ENCODE measurements around the gene LRCH3.

Gene LRCH3

DNA sequence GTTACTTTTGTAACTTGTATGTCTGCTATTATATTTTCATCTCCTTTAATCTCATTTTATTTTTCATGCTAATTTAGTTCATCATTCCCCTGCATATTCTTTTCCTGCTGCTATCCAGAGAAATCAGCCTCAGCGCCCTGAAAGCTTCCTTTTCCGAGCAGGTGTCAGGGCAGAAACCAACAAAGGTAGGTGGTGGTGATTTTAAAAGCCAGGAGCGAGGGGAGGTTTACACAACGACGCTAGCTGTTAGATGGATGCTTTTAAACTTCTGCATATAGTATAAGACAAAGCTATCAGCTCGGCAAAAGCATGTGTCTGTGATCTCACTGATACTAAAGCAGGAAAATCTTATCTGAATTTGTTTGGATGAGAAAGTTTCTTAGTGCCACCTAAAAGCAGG lies 75.0 kb downstream of the LRCH3 start:
- Histone ChIP-seq H3K27me3 (no peaks in the 10 kb centered on the region), H3K4me3 (ENCODE audit: low read depth, low read length) (no peak overlapping the region), H3K9me3 (no peaks in the 10 kb centered on the region), H3K36me3 (peaks cover 7% of the 10 kb centered on the region), H3K4me1 (no peaks in the 10 kb centered on the region)
- TF ChIP-seq, protein P1, sequence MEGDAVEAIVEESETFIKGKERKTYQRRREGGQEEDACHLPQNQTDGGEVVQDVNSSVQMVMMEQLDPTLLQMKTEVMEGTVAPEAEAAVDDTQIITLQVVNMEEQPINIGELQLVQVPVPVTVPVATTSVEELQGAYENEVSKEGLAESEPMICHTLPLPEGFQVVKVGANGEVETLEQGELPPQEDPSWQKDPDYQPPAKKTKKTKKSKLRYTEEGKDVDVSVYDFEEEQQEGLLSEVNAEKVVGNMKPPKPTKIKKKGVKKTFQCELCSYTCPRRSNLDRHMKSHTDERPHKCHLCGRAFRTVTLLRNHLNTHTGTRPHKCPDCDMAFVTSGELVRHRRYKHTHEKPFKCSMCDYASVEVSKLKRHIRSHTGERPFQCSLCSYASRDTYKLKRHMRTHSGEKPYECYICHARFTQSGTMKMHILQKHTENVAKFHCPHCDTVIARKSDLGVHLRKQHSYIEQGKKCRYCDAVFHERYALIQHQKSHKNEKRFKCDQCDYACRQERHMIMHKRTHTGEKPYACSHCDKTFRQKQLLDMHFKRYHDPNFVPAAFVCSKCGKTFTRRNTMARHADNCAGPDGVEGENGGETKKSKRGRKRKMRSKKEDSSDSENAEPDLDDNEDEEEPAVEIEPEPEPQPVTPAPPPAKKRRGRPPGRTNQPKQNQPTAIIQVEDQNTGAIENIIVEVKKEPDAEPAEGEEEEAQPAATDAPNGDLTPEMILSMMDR (IDR thresholded peaks at IDR 0.05; ENCODE audit: low read depth, low read length), result no peak
- no peak for DNase-seq

DNA sequence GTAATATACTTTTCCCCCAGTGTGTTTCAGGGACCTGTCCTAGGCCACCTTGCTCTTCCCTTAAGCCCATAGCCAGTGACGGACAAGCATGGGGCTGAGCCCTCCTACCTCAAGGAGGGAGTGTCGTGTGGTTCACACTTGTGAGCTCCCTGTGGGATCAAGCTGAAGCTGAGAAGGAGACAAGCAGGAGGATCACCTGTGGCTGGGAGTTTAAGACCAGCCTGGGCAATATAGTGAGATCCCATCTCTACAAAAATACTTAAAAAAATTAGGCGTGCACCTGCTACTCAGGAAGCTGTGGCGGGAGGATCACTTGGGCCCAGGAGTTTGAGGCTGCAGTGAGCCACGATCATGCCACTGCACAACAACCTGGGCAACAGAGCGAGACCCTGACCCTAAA lies 82.3 kb downstream of the LRCH3 start:
- H3K4me3 ChIP-seq (ENCODE audit: low read depth, low read length), result no peak overlapping the region
- no peaks in the 10 kb centered on the region for H3K9me3 ChIP-seq
- peaks cover 10% of the 10 kb centered on the region for H3K36me3 ChIP-seq
- H3K4me1 ChIP-seq, result no peaks in the 10 kb centered on the region
- H3K27me3 ChIP-seq, result no peaks in the 10 kb centered on the region
- TF ChIP-seq, protein P1 (IDR thresholded peaks at IDR 0.05; ENCODE audit: low read depth, low read length), result no peak
- no peak for DNase-seq

DNA sequence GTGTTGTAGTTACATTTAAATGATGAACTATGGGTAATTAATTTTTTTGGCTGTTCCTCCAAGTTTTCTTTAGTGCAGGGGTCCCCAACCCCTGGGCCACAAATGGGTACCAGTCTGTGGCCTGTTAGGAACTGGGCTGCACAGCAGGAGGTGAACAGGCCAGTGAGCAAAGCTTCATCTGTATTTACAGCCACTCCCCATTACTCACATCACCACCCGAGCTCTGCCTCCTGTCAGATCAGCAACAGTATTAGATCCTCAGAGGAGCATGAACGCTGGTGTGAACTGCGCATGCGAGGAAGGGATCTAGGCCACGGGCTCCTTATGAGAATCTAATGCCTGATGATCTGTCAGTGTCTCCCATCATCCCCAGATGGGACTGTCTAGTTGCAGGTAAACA lies 83.0 kb downstream of the LRCH3 start:
- Histone ChIP-seq H3K36me3 (peaks cover 10% of the 10 kb centered on the region), H3K27me3 (no peaks in the 10 kb centered on the region), H3K4me3 (ENCODE audit: low read depth, low read length) (no peak overlapping the region), H3K4me1 (no peaks in the 10 kb centered on the region), H3K9me3 (no peaks in the 10 kb centered on the region)
- TF ChIP-seq, protein P1 (IDR thresholded peaks at IDR 0.05; ENCODE audit: low read depth, low read length), result no peak
- DNase-seq, result no peak

DNA sequence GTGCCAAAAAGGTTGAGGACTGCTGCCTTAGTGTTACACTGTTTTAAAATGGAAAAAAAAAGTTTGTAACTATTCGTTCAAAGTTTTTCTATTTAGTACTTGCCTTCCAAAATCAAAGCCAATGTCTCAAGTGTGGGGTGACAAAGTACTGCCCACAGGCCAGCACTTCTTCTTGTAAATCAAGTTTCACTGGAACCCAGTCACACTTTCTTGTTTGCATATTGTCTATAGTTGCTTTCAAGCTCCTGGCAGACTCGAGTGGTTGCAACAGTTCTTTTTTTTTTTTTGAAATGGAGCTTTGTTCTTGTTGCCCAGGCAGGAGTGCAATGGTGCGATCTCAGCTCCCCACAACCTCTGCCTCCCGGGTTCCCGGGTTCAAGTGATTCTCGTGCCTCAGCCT lies 83.6 kb downstream of the LRCH3 start:
- H3K9me3 ChIP-seq, result no peaks in the 10 kb centered on the region
- H3K4me3 ChIP-seq (ENCODE audit: low read depth, low read length), result no peak overlapping the region
- H3K27me3 ChIP-seq, result no peaks in the 10 kb centered on the region
- TF ChIP-seq, protein P1 (IDR thresholded peaks at IDR 0.05; ENCODE audit: low read depth, low read length), result no peak
- peaks cover 10% of the 10 kb centered on the region for H3K36me3 ChIP-seq
- no peak for DNase-seq
- no peaks in the 10 kb centered on the region for H3K4me1 ChIP-seq

DNA sequence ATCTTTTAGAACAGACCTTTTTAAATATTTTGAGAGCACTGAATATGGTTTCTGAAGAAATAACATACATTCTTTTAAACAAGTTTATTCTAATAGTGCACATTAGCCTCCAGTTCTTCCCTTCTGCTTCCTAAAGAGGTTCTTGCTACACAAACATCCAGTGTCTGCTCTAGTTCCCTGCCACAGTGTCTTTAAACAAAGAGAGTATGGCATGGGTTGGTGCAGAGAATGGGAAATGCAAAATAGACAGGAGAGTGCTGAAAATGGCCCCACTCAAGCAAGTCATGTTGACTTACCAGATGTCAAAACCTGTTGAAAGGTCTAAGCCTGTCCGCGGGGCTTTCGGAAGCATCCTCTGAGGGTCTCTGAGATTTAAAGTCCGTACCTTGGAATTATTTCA lies 86.8 kb downstream of the LRCH3 start:
- Histone ChIP-seq H3K36me3 (peaks cover 8% of the 10 kb centered on the region), H3K9me3 (no peaks in the 10 kb centered on the region), H3K27me3 (no peaks in the 10 kb centered on the region), H3K4me3 (ENCODE audit: low read depth, low read length) (no peak overlapping the region), H3K4me1 (no peaks in the 10 kb centered on the region)
- TF ChIP-seq, protein P1 (IDR thresholded peaks at IDR 0.05; ENCODE audit: low read depth, low read length), result no peak
- DNase-seq, result no peak

DNA sequence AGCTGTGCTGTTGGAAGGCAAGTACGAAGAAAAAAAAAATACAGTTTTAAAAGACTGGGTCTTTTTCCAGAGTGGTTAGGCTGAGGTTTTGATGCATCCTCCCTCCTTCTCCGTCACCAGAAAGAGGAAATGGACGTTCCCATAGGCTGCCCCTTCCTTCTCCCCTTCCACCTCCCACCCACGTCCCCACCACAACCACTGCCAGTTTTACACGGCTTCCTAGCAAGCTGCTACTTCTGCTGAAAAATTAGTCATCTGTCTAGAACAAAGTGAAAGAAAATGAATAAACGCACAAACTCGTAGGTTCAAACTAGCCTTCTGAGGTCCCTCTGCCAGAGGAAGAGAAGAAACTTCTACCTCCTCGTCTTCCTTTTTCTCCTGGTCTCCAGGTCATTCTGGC lies 87.4 kb downstream of the LRCH3 start:
- TF ChIP-seq, protein P1 (IDR thresholded peaks at IDR 0.05; ENCODE audit: low read depth, low read length), result no peak
- no peak overlapping the region for H3K4me3 ChIP-seq (ENCODE audit: low read depth, low read length)
- no peaks in the 10 kb centered on the region for H3K4me1 ChIP-seq
- H3K27me3 ChIP-seq, result no peaks in the 10 kb centered on the region
- no peaks in the 10 kb centered on the region for H3K9me3 ChIP-seq
- H3K36me3 ChIP-seq, result peaks cover 8% of the 10 kb centered on the region
- DNase-seq, result no peak
